ENCODE measurements around the gene SUSD4.
A peak's percentile ranks its signal among the peaks of the same experiment; 100 is the strongest.

SUSD4 gene

GRCh38 chr1:223248001-223248769 is 115.8 kb downstream of the SUSD4 start:
- DNase-seq = peak; percentile 36

GRCh38 chr1:223246476-223247112 is 117.4 kb downstream of the SUSD4 start:
- DNase-seq = no peak

GRCh38 chr1:223245983-223246382 is 118.0 kb downstream of the SUSD4 start:
- DNase-seq = no peak

GRCh38 chr1:223245411-223245810 is 118.6 kb downstream of the SUSD4 start:
- DNase-seq = no peak

GRCh38 chr1:223244366-223245103 is 119.4 kb downstream of the SUSD4 start:
- peak; percentile 6 for DNase-seq

- DNase-seq = no peak
Observed at GRCh38 chr1:223243441-223244050, 120.4 kb downstream of the SUSD4 start.

GRCh38 chr1:223242971-223243370 is 121.0 kb downstream of the SUSD4 start:
- no peak for DNase-seq

GRCh38 chr1:223242382-223242955 is 121.5 kb downstream of the SUSD4 start:
- DNase-seq = no peak

- no peak for DNase-seq
Observed at GRCh38 chr1:223240122-223240521, 123.9 kb downstream of the SUSD4 start.

GRCh38 chr1:223235091-223235490 is 128.9 kb downstream of the SUSD4 start:
- no peak for DNase-seq

- no peak for DNase-seq
Observed at GRCh38 chr1:223234534-223234933, 129.4 kb downstream of the SUSD4 start.

- DNase-seq = no peak
Observed at GRCh38 chr1:223234170-223234514, 129.8 kb downstream of the SUSD4 start.

- no peak for DNase-seq
Observed at GRCh38 chr1:223233410-223234169, 130.4 kb downstream of the SUSD4 start.

GRCh38 chr1:223233019-223233409 is 131.0 kb downstream of the SUSD4 start:
- DNase-seq = no peak

- DNase-seq = no peak
Observed at GRCh38 chr1:223231581-223231980, 132.4 kb downstream of the SUSD4 start.

- no peak for DNase-seq
Observed at GRCh38 chr1:223231011-223231572, 132.9 kb downstream of the SUSD4 start.

GRCh38 chr1:223230161-223230881 is 133.7 kb downstream of the SUSD4 start:
- DNase-seq = no peak

- DNase-seq = no peak
Observed at GRCh38 chr1:223229756-223230155, 134.2 kb downstream of the SUSD4 start.

- DNase-seq = no peak
Observed at GRCh38 chr1:223228931-223229528, 134.9 kb downstream of the SUSD4 start.

GRCh38 chr1:223228201-223228600 is 135.8 kb downstream of the SUSD4 start:
- DNase-seq = no peak

Measured in DMS53 (cell line).